ENCODE measurements around the gene TBX10. TPM values are rescaled to one million over a fixed set of nuclear protein-coding genes. Genes with fewer than 3 reads are reported as not detected.

The TBX10 gene
- total RNA-seq, 3 donors from 2014 or later = not detected

GRCh38 chr11:67636962-67637361 is 2.6 kb downstream of the TBX10 start:
- H3K36me3 ChIP-seq = no peaks in the 10 kb centered on the region
- H3K27me3 ChIP-seq = peaks cover 0 to 25% of the 10 kb centered on the region in 2 donors
- no peak for DNase-seq (ENCODE audit: low spot score in 2 of 2)
- intact Hi-C loops (cut with DNase I; ENCODE audit: low total_unique reads) = no loop called here
- no peak overlapping the region for H3K27ac ChIP-seq
- no peaks in the 10 kb centered on the region for H3K4me1 ChIP-seq
- no peak overlapping the region for H3K4me3 ChIP-seq
- no peaks in the 10 kb centered on the region for H3K9me3 ChIP-seq
- TF ChIP-seq CTCF (IDR thresholded peaks at IDR 0.05) (no peak), POLR2AphosphoS5 (IDR thresholded peaks at IDR 0.05) (no peak), POLR2A (IDR thresholded peaks at IDR 0.05) (no peak)

GRCh38 chr11:67635231-67635521 is 4.4 kb downstream of the TBX10 start:
- H3K36me3 ChIP-seq = no peaks in the 10 kb centered on the region
- no peak overlapping the region for H3K27ac ChIP-seq
- intact Hi-C loops (cut with DNase I; ENCODE audit: low total_unique reads) = no loop called here
- TF ChIP-seq CTCF (IDR thresholded peaks at IDR 0.05) = no peak
- no peak for TF ChIP-seq POLR2A (IDR thresholded peaks at IDR 0.05)
- no peak for TF ChIP-seq POLR2AphosphoS5 (IDR thresholded peaks at IDR 0.05)
- peaks cover 0 to 13% of the 10 kb centered on the region in 2 donors for H3K27me3 ChIP-seq
- no peaks in the 10 kb centered on the region for H3K4me1 ChIP-seq
- no peaks in the 10 kb centered on the region for H3K9me3 ChIP-seq
- DNase-seq (ENCODE audit: low spot score in 2 of 2) = no peak
- no peak overlapping the region for H3K4me3 ChIP-seq

- no peak for TF ChIP-seq CTCF (IDR thresholded peaks at IDR 0.05)
- TF ChIP-seq POLR2A (IDR thresholded peaks at IDR 0.05) = no peak
- TF ChIP-seq POLR2AphosphoS5 (IDR thresholded peaks at IDR 0.05) = no peak
- Histone ChIP-seq H3K36me3 (no peaks in the 10 kb centered on the region), H3K27me3 (peaks cover 0 to 8% of the 10 kb centered on the region in 2 donors), H3K27ac (no peak overlapping the region), H3K9me3 (no peaks in the 10 kb centered on the region), H3K4me3 (no peak overlapping the region), H3K4me1 (no peaks in the 10 kb centered on the region)
- intact Hi-C loops (cut with DNase I; ENCODE audit: low total_unique reads) = no loop called here
- peak in 1 of 2 donors; percentile 37 for DNase-seq (ENCODE audit: low spot score in 2 of 2)
Observed at GRCh38 chr11:67634366-67635230, 5.0 kb downstream of the TBX10 start.

GRCh38 chr11:67633758-67634365 is 5.7 kb downstream of the TBX10 start:
- peak in 1 of 2 donors; percentile 46 for DNase-seq (ENCODE audit: low spot score in 2 of 2)
- intact Hi-C loops (cut with DNase I; ENCODE audit: low total_unique reads) = no loop called here
- TF ChIP-seq POLR2A (IDR thresholded peaks at IDR 0.05) (no peak), POLR2AphosphoS5 (IDR thresholded peaks at IDR 0.05) (no peak), CTCF (IDR thresholded peaks at IDR 0.05) (no peak)
- Histone ChIP-seq H3K27me3 (peaks cover 0 to under 1% of the 10 kb centered on the region in 2 donors), H3K36me3 (no peaks in the 10 kb centered on the region), H3K9me3 (no peaks in the 10 kb centered on the region), H3K4me3 (no peak overlapping the region), H3K27ac (no peak overlapping the region), H3K4me1 (no peaks in the 10 kb centered on the region)
